GM18526 (cell line): ENCODE measurements around the gene BTRC.

Experiments used
- POLR2A ChIP-seq: IDR thresholded peaks from 3 replicates; pipeline ENCODE4 v1.6.1; 2011; ENCODE audit not compliant: insufficient read length; ENCODE audit errors: extremely low read depth

The BTRC gene

GRCh38 chr10:101529725-101530553, 176.0 kb downstream of the BTRC start:
- TF ChIP-seq POLR2A: no peak

- TF ChIP-seq POLR2A: no peak
These were observed 182.0 kb downstream of the BTRC start for GRCh38 chr10:101535949-101536348.

- TF ChIP-seq POLR2A: no peak
These were observed 182.8 kb downstream of the BTRC start for GRCh38 chr10:101536800-101537199.

- TF ChIP-seq POLR2A: no peak
These were observed 184.5 kb downstream of the BTRC start for GRCh38 chr10:101538446-101538845.

GRCh38 chr10:101545898-101546297, 191.9 kb downstream of the BTRC start:
- no peak for TF ChIP-seq POLR2A

GRCh38 chr10:101550965-101551364, 197.0 kb downstream of the BTRC start:
- TF ChIP-seq POLR2A: no peak

GRCh38 chr10:101552442-101552841, 198.5 kb downstream of the BTRC start:
- TF ChIP-seq POLR2A: no peak

- no peak for TF ChIP-seq POLR2A
These were observed 203.6 kb downstream of the BTRC start for GRCh38 chr10:101557541-101557940.

- TF ChIP-seq POLR2A: no peak
These were observed 204.2 kb downstream of the BTRC start for GRCh38 chr10:101558204-101558603.

- no peak for TF ChIP-seq POLR2A
These were observed 205.0 kb downstream of the BTRC start for GRCh38 chr10:101558671-101559595.

GRCh38 chr10:101559596-101560297, 205.8 kb downstream of the BTRC start:
- TF ChIP-seq POLR2A: no peak

GRCh38 chr10:101560298-101561067, 206.5 kb downstream of the BTRC start:
- no peak for TF ChIP-seq POLR2A

- TF ChIP-seq POLR2A: no peak
These were observed 207.3 kb downstream of the BTRC start for GRCh38 chr10:101561068-101561915.

- TF ChIP-seq POLR2A: no peak
These were observed 208.3 kb downstream of the BTRC start for GRCh38 chr10:101562231-101562630.
